Stomach smooth muscle (tissue), 2 donors: ENCODE results near the gene NXPH1.

Experiments used
- H3K27ac ChIP-seq: one replicate; pipeline ENCODE4 v1.7.0; 2013; ENCODE audit warnings: mild to moderate bottlenecking, low read length, inconsistent platforms
- H3K27me3 ChIP-seq, 2 donors: one replicate each; pipeline ENCODE4 v1.7.0; 2013; ENCODE audit warnings: low read length in 2 of 2; ENCODE audit not compliant: insufficient read depth in 2 of 2, control insufficient read depth in 1 of 2
- H3K36me3 ChIP-seq, 2 donors: one replicate each; pipeline ENCODE4 v1.7.0; 2013; ENCODE audit warnings: low read length in 2 of 2; ENCODE audit not compliant: control insufficient read depth in 2 of 2, insufficient read depth in 2 of 2
- H3K4me1 ChIP-seq: one replicate; pipeline ENCODE4 v1.7.0; 2013; ENCODE audit warnings: low read length; ENCODE audit not compliant: control insufficient read depth, insufficient read depth
- H3K4me3 ChIP-seq, 2 donors: one replicate each; pipeline ENCODE4 v1.7.0; 2013; ENCODE audit warnings: low read length in 2 of 2
- H3K9ac ChIP-seq, 2 donors: one replicate each; pipeline ENCODE4 v1.7.0; 2013; ENCODE audit warnings: low read length in 2 of 2, mild to moderate bottlenecking in 1 of 2
- H3K9me3 ChIP-seq, 2 donors: one replicate each; pipeline ENCODE4 v1.7.0; 2013; ENCODE audit warnings: low read length in 2 of 2; ENCODE audit not compliant: control insufficient read depth in 2 of 2
- donor health status: healthy.
- donor health status: Pancreatic carcinoma.

Gene NXPH1

DNA sequence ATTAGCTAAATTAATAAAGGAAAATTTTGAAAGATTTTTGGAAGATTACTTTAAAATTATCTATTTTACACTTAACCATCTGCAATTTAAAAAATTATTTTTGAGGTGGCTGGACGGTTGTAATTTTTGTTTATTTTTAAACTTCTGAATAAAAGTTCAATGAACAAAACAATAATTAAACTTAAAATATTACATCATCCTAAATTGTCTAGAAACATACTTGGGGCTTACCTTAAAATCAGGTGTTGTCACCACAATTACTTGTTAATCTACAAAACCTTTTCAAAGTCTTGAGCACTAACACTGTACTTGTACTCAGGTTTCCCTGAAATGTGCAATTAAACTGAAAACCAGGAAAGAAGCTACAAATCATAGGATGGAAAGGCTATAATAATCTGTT lies 328.3 kb downstream of the NXPH1 start:
- Histone ChIP-seq H3K4me3 (no peak overlapping the region), H3K36me3 (no peaks in the 10 kb centered on the region), H3K27me3 (no peaks in the 10 kb centered on the region), H3K9ac (no peak overlapping the region), H3K27ac (no peak overlapping the region), H3K9me3 (no peaks in the 10 kb centered on the region), H3K4me1 (no peaks in the 10 kb centered on the region)

DNA sequence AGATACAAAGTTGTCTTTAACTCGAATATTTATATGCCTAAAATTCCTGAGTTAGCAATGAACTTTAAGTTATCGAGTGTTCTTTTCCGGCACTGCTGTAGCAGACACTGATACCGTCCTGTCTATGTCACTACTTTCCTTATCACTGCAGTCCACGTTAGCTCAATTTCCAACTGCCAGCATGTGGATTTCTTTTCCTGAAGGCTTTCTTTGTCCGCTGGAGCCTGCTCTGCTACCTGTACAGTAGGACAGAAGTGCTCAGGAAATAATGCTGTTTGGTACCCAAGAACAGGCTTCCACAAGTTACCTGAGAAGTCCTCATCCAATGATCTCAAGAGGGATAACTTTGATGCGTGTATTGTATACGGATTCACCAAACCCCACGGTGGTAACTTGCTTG lies 329.4 kb downstream of the NXPH1 start:
- no peak overlapping the region for H3K9ac ChIP-seq
- H3K4me1 ChIP-seq: no peaks in the 10 kb centered on the region
- no peaks in the 10 kb centered on the region for H3K36me3 ChIP-seq

DNA sequence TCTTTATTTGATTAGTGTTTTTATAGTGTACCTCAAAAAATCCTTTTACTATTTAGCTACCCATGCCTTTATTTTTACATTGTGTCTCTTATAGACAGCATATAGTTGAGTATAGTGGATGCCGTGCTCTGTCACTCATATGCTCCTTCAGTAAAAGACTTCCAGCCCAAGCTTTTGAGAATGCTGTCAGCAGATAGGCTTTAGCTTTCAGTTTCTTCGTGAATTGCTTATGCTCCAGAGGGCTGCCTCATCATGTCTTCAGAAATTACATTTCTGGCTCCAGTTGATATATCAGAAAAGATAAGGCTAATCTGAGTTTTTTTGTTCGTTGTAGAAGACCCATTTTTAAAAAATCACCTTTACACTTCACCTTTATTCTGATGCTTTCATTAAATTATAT lies 332.0 kb downstream of the NXPH1 start:
- Histone ChIP-seq H3K4me3 (no peak overlapping the region), H3K9me3 (no peaks in the 10 kb centered on the region), H3K4me1 (no peaks in the 10 kb centered on the region), H3K9ac (no peak overlapping the region), H3K27ac (no peak overlapping the region), H3K27me3 (no peaks in the 10 kb centered on the region), H3K36me3 (no peaks in the 10 kb centered on the region)

More for the DNA sequence above, 329.4 kb downstream of the NXPH1 start:
- Histone ChIP-seq H3K27ac (no peak overlapping the region), H3K4me3 (no peak overlapping the region), H3K9me3 (no peaks in the 10 kb centered on the region), H3K27me3 (no peaks in the 10 kb centered on the region)

DNA sequence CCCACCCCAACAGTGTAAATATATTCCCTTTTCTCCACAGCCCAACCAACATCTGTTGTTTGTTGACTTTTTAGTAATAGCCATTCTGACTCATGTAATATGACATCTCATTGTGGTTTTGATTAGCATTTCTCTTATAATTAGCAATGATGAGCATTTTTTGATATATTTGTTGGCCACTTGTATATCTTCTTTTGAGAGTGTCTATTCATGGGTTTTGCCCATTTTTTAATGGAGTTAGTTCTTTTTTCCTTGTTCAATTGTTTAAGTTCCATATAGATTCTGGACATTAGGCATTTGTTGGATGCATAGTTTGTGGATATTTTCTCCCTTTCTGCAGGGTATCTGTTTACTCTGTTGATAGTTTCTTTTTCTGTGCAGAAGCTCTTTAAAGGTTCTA lies 340.1 kb downstream of the NXPH1 start:
- Histone ChIP-seq H3K4me1 (no peaks in the 10 kb centered on the region), H3K9ac (no peak overlapping the region)

DNA sequence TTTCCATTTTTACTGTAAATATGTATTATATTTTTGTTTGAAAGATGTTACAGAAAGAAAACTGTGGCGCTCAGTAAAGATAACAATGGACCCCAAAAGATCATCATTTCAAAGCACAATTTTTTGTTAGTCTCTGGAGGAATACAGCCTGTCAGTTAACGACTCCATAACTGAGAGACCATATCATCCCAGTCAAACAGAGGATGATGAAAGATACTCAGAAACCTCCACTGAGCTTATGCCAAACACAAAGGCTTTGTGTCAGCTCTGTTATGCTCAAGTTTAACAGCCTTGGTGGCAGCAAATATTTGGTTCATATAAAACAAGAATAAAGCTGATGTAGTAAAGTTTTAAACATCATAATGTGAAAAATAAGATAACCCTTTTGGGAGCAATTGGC lies 345.1 kb downstream of the NXPH1 start:
- no peaks in the 10 kb centered on the region for H3K9me3 ChIP-seq
- H3K36me3 ChIP-seq: no peaks in the 10 kb centered on the region
- H3K27me3 ChIP-seq: no peaks in the 10 kb centered on the region
- no peaks in the 10 kb centered on the region for H3K4me1 ChIP-seq
- no peak overlapping the region for H3K4me3 ChIP-seq
- no peak overlapping the region for H3K27ac ChIP-seq
- H3K9ac ChIP-seq: no peak overlapping the region

More for the DNA sequence above, 340.1 kb downstream of the NXPH1 start:
- Histone ChIP-seq H3K36me3 (no peaks in the 10 kb centered on the region), H3K9me3 (no peaks in the 10 kb centered on the region), H3K4me3 (no peak overlapping the region), H3K27me3 (no peaks in the 10 kb centered on the region), H3K27ac (no peak overlapping the region)

DNA sequence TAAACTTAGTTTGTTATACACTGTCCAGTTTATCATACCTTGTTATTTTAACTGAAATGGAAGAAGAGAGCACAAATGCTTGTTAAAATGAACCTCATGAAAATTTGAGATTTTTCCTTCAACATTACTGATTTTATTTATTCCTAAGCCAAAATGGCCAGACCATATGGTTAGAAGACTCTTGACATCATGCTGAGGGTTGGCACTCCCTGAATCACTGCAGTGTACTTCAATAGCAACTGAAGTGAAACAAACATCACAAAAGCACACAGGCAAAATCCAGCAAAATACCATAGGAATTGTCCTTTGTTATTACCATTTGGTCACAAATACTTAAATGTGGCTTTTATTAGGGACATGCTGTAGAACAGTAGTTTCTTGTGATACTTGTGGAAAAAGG lies 347.8 kb downstream of the NXPH1 start:
- Histone ChIP-seq H3K9ac (no peak overlapping the region), H3K27me3 (no peaks in the 10 kb centered on the region), H3K27ac (no peak overlapping the region), H3K4me3 (no peak overlapping the region), H3K9me3 (no peaks in the 10 kb centered on the region), H3K36me3 (no peaks in the 10 kb centered on the region), H3K4me1 (no peaks in the 10 kb centered on the region)

DNA sequence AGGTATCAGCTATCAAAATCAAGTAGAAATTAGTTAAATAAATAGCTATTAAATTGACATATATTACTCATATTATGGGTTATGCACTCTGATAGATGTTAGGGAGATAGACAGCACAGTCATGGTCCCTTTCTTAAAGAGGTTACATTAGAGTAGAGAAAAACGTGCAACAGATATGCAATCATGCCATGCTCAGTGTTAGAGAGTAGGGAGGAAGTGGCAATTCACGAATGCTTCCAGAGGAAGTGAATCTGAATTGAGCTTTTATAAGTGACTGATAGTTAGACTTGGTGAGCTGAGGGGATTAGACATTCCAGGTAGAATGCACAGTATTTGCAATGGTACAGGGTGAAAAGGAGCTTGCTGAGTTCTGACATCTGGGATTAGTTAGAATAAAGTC lies 349.8 kb downstream of the NXPH1 start:
- H3K27me3 ChIP-seq: no peaks in the 10 kb centered on the region
- H3K9me3 ChIP-seq: no peaks in the 10 kb centered on the region
- no peaks in the 10 kb centered on the region for H3K4me1 ChIP-seq
- H3K27ac ChIP-seq: no peak overlapping the region
- no peak overlapping the region for H3K9ac ChIP-seq
- H3K4me3 ChIP-seq: no peak overlapping the region
- no peaks in the 10 kb centered on the region for H3K36me3 ChIP-seq

DNA sequence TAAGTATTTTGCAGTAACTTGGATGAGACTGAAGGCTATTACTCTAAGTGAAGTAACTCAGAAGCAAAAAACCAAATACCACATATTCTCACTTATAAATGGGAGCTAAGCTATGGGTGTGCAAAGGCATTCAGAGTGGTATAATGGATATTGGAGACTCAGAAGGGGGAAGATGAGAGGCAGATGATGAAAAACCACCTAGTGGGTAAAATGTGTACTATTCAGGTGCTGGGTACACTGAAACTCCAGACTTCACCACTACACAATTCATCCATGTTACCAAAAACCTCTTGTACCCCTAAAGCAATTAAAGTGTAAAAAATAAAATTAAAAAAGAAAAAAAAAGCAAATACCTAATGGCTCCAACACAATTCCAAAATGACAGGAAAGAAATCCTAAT lies 351.7 kb downstream of the NXPH1 start:
- H3K4me1 ChIP-seq: no peaks in the 10 kb centered on the region
- H3K9ac ChIP-seq: no peak overlapping the region
- H3K27ac ChIP-seq: no peak overlapping the region
- no peaks in the 10 kb centered on the region for H3K27me3 ChIP-seq
- H3K9me3 ChIP-seq: no peaks in the 10 kb centered on the region
- H3K36me3 ChIP-seq: no peaks in the 10 kb centered on the region
- H3K4me3 ChIP-seq: no peak overlapping the region

DNA sequence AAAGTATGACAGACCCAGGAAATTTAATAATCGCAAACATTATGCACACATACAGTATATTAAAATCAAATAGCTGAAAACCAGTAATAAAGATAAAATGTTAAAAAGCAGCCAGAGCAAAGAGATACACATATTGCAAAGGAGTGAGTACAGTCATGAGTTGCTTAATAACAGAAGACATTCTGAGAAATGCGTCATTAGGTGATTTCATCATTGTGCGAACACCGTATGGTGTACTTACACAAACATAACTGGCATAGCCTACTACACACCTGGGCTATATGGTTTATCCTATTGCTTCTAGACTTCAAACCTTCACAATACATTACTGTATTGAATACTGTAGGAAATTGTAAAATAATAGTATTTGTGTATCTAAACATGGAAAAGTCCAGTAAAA lies 367.6 kb downstream of the NXPH1 start:
- no peak overlapping the region for H3K9ac ChIP-seq
- no peaks in the 10 kb centered on the region for H3K4me1 ChIP-seq
- H3K4me3 ChIP-seq: no peak overlapping the region
- no peaks in the 10 kb centered on the region for H3K36me3 ChIP-seq
- no peak overlapping the region for H3K27ac ChIP-seq
- no peaks in the 10 kb centered on the region for H3K9me3 ChIP-seq
- no peaks in the 10 kb centered on the region for H3K27me3 ChIP-seq
